ENCODE measurements around the gene RHEB. TPM values are rescaled to one million over a fixed set of nuclear protein-coding genes. Genes with fewer than 3 reads are reported as not detected.

The RHEB gene
- total RNA-seq, 1 experiment from 2014 or later = 135 TPM

GRCh38 chr7:151439855-151440798, 79.6 kb downstream of the RHEB start, which contains the start of gene CRYGN:
Gene CRYGN (minus strand): TSS chr7:151440141. CDS start chr7:151439917, 224 bp downstream.
- no TSS peak for BruUV-seq (replicated peaks)
- Mint-ChIP-seq H3K27me3 (ENCODE audit: insufficient read depth, unreplicated experiment) (peaks cover 10% of the 10 kb centered on the region), H3K36me3 (ENCODE audit: insufficient read depth, unreplicated experiment) (no peaks in the 10 kb centered on the region), H3K9me3 (ENCODE audit: unreplicated experiment) (no peaks in the 10 kb centered on the region), H3K4me3 (ENCODE audit: unreplicated experiment) (no peak within 1 kb of the TSS), H3K27ac (ENCODE audit: low read depth, unreplicated experiment) (no peak within 1 kb of the TSS), H3K4me1 (ENCODE audit: insufficient read depth, unreplicated experiment) (peaks cover 7% of the 10 kb centered on the region)
- DNase-seq (ENCODE audit: unreplicated experiment) = no peak
- TF ChIP-seq CTCF (IDR thresholded peaks at IDR 0.05; ENCODE audit: unreplicated experiment) = no peak
- ChIA-PET CTCF (interaction anchor here (4.2 kb wide), 1 partner anchor 9 kb away, joined by 24 read pairs; no protein-coding TSS in a partner anchor), POLR2A (no interaction called here)
- intact Hi-C loops (cut with micrococcal nuclease) = no loop called here

GRCh38 chr7:151438864-151439601, 80.7 kb downstream of the RHEB start:
- intact Hi-C loops (cut with micrococcal nuclease) = no loop called here
- no TSS peak for BruUV-seq (replicated peaks)
- no peak for TF ChIP-seq CTCF (IDR thresholded peaks at IDR 0.05; ENCODE audit: unreplicated experiment)
- Mint-ChIP-seq H3K9me3 (ENCODE audit: unreplicated experiment) (no peaks in the 10 kb centered on the region), H3K4me3 (ENCODE audit: unreplicated experiment) (no peak overlapping the region), H3K27ac (ENCODE audit: low read depth, unreplicated experiment) (no peak overlapping the region), H3K4me1 (ENCODE audit: insufficient read depth, unreplicated experiment) (peaks cover 7% of the 10 kb centered on the region), H3K36me3 (ENCODE audit: insufficient read depth, unreplicated experiment) (no peaks in the 10 kb centered on the region), H3K27me3 (ENCODE audit: insufficient read depth, unreplicated experiment) (peaks cover 10% of the 10 kb centered on the region)
- DNase-seq (ENCODE audit: unreplicated experiment) = no peak
- CTCF ChIA-PET = interaction anchor here (0.6 to 4.2 kb wide), 2 partner anchors 10 to 72 kb away, joined by 4 to 24 read pairs; no protein-coding TSS in a partner anchor
- POLR2A ChIA-PET = no interaction called here

GRCh38 chr7:151437866-151438516, 81.7 kb downstream of the RHEB start:
- peaks cover 7% of the 10 kb centered on the region for H3K4me1 Mint-ChIP-seq (ENCODE audit: insufficient read depth, unreplicated experiment)
- POLR2A ChIA-PET = interaction anchor here (0.5 to 0.6 kb wide), 2 partner anchors 32 to 210 kb away, joined by 3 read pairs; no protein-coding TSS in a partner anchor
- CTCF ChIA-PET = interaction anchor here (0.6 to 4.2 kb wide), 5 partner anchors 11 to 88 kb away, joined by 3 to 24 read pairs (median 4); no protein-coding TSS in a partner anchor
- H3K27me3 Mint-ChIP-seq (ENCODE audit: insufficient read depth, unreplicated experiment) = peaks cover 10% of the 10 kb centered on the region
- no peak for TF ChIP-seq CTCF (IDR thresholded peaks at IDR 0.05; ENCODE audit: unreplicated experiment)
- H3K27ac Mint-ChIP-seq (ENCODE audit: low read depth, unreplicated experiment) = no peak overlapping the region
- H3K4me3 Mint-ChIP-seq (ENCODE audit: unreplicated experiment) = no peak overlapping the region
- no TSS peak for BruUV-seq (replicated peaks)
- intact Hi-C loops (cut with micrococcal nuclease) = no loop called here
- no peaks in the 10 kb centered on the region for H3K36me3 Mint-ChIP-seq (ENCODE audit: insufficient read depth, unreplicated experiment)
- H3K9me3 Mint-ChIP-seq (ENCODE audit: unreplicated experiment) = no peaks in the 10 kb centered on the region
- DNase-seq (ENCODE audit: unreplicated experiment) = no peak
